Skeletal muscle tissue (tissue), 4 donors: ENCODE results near the gene SMG9. TPM values are rescaled to one million over a fixed set of nuclear protein-coding genes. Genes with fewer than 3 reads are reported as not detected.
A peak's percentile ranks its signal among the peaks of the same experiment; 100 is the strongest.

Experiments used
- H3K27ac ChIP-seq: one replicate; pipeline ENCODE4 v1.7.0; 2013; ENCODE audit warnings: mild to moderate bottlenecking, low read depth, low read length, inconsistent platforms
- H3K27me3 ChIP-seq, 3 donors: one replicate each; pipeline ENCODE4 v1.7.0; 2013; ENCODE audit warnings: low read length in 3 of 3; ENCODE audit not compliant: control insufficient read depth in 3 of 3, insufficient read depth in 3 of 3
- H3K36me3 ChIP-seq, 3 donors: one replicate each; pipeline ENCODE4 v1.7.0; 2013; ENCODE audit warnings: low read length in 3 of 3; ENCODE audit not compliant: control insufficient read depth in 3 of 3, insufficient read depth in 3 of 3
- H3K4me1 ChIP-seq, 3 donors: one replicate each; pipeline ENCODE4 v1.7.0; 2013; ENCODE audit warnings: low read length in 3 of 3, mild to moderate bottlenecking in 3 of 3; ENCODE audit not compliant: control insufficient read depth in 3 of 3, insufficient read depth in 3 of 3
- H3K4me3 ChIP-seq, 3 donors: one replicate each; pipeline ENCODE4 v1.7.0; 2013; ENCODE audit warnings: low read length in 3 of 3
- H3K9ac ChIP-seq, 3 donors: one replicate each; pipeline ENCODE4 v1.7.0; 2013; ENCODE audit warnings: low read length in 3 of 3, mild to moderate bottlenecking in 3 of 3, moderate library complexity in 2 of 3, low read depth in 1 of 3
- H3K9me3 ChIP-seq, 3 donors: one replicate each; pipeline ENCODE4 v1.7.0; 2013; ENCODE audit warnings: low read length in 3 of 3; ENCODE audit not compliant: control insufficient read depth in 3 of 3
- total RNA-seq: library from RNA; depleted of rRNA; stranded (reverse); fragments of >200 nt; gene quantifications from one replicate; pipeline ENCODE4 v1.2.3, GENCODE V29; 2014
- donor health status: Osteomylitis.

The SMG9 gene
- total RNA-seq, 1 donor from 2014 or later: 6.3 TPM

DNA sequence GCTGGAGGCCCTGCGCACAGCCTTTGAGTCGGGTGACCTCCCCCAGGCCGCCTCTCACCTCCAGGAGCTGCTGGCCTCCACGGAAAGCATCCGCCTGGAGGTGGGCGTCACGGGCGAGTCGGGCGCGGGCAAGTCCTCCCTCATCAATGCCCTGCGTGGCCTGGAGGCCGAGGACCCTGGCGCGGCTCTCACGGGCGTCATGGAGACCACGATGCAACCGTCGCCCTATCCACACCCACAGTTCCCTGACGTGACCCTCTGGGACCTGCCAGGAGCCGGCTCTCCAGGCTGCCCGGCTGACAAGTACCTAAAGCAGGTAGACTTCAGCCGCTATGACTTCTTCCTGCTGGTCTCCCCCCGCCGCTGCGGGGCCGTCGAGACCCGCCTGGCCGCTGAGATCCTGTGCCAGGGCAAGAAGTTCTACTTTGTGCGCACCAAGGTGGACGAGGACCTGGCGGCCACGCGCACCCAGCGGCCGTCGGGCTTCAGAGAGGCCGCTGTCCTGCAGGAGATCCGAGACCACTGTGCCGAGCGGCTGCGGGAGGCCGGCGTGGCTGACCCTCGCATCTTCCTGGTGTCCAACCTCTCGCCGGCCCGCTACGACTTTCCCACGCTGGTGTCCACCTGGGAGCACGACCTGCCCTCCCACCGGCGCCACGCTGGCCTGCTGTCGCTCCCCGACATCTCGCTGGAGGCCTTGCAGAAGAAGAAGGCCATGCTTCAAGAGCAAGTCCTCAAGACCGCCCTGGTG, 36.0 kb downstream of the SMG9 start:
- Histone ChIP-seq H3K9ac (no peak overlapping the region), H3K4me1 (no peaks in the 10 kb centered on the region), H3K36me3 (no peaks in the 10 kb centered on the region), H3K27me3 (peaks cover 3 to 10% (median 8%) of the 10 kb centered on the region in 3 donors), H3K9me3 (no peaks in the 10 kb centered on the region), H3K27ac (no peak overlapping the region), H3K4me3 (no peak overlapping the region)

DNA sequence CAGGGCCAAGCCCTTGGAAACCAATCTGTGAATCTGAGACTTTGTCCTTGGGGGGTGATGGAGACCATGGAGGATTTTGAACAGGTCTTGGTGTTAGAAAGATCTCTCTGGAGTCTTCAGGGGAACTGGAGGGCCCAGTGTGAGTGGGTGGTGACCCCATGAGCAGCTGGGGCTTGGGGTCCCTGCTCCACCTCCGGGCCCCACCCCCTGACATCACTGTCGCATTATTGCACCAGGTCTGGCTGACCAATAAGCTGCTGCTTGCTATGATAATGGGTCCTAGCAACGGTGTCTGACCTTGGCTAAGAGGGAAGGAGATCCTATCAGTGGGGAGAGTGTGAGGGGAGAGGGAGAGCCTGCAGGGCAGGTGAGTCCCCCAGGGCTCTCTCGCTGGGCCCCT, 39.0 kb downstream of the SMG9 start, which contains the start of gene IRGC:
IRGC (plus strand) TSS at position 301 of the 400 bp plus-strand sequence. CDS start 2,483 bp downstream, outside the sequence.
- Histone ChIP-seq H3K27ac (no peak within 1 kb of the TSS), H3K9me3 (no peaks in the 10 kb centered on the region), H3K27me3 (peaks cover 0 to 8% (median 5%) of the 10 kb centered on the region in 3 donors), H3K36me3 (no peaks in the 10 kb centered on the region), H3K4me1 (no peaks in the 10 kb centered on the region), H3K4me3 (no peak within 1 kb of the TSS), H3K9ac (no peak within 1 kb of the TSS)

DNA sequence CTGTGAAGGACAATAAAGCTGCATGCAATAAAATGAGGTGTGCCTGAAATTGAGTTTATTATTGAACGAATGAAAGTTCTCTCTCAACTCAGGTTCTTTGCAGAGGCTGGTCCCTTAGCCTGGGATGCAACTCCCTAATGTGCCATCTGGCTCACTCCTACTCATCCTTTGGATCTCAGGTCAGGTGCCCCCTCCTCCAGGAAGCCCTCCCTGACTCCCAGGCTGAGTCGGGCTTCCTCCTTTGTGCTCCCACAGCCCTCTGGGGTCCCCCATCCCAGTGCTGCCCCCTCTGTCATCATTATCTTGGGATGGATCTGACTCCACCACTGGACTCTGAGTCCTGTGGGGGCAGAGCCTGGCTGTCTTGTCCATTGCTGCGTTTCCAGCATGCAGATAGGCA, 41.6 kb downstream of the SMG9 start:
- Histone ChIP-seq H3K27ac (no peak overlapping the region), H3K27me3 (peaks cover 0 to 9% (median 0%) of the 10 kb centered on the region in 3 donors), H3K36me3 (no peaks in the 10 kb centered on the region), H3K9me3 (peaks cover 0 to 5% (median 2%) of the 10 kb centered on the region in 3 donors), H3K9ac (no peak overlapping the region), H3K4me1 (no peaks in the 10 kb centered on the region), H3K4me3 (no peak overlapping the region)

DNA sequence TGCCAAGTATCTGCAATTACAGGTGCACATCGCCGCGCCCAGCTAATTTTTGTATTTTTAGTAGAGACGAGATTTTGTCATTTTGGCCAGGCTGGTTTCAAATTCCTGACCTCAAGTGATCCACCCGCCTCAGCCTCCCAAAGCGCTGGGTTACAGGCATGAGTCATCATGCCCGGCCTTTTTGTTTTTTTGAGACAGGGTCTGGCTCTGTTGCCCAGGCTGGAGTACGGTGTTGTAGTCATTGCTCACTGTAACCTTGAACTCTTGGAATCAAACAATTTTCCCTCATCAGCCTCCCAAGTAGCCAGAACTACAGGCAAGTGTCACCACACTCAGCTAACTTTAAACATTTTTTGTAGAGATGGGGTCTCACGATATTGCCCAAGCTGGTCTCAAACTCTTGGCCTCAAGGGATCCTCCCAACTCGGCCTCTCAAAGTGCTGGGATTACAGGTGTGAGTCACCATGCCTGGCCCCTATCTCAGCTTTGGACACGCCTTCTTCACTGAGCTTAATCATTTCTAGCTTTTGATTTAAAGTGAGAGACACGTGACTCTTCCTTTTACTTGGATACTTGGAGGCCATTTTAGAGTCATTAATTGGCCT, 42.9 kb downstream of the SMG9 start:
- Histone ChIP-seq H3K9ac (no peak overlapping the region), H3K4me1 (no peaks in the 10 kb centered on the region), H3K9me3 (peaks cover 0 to 5% (median 2%) of the 10 kb centered on the region in 3 donors), H3K4me3 (no peak overlapping the region), H3K27me3 (peaks cover 0 to 7% (median 0%) of the 10 kb centered on the region in 3 donors), H3K36me3 (no peaks in the 10 kb centered on the region), H3K27ac (no peak overlapping the region)

DNA sequence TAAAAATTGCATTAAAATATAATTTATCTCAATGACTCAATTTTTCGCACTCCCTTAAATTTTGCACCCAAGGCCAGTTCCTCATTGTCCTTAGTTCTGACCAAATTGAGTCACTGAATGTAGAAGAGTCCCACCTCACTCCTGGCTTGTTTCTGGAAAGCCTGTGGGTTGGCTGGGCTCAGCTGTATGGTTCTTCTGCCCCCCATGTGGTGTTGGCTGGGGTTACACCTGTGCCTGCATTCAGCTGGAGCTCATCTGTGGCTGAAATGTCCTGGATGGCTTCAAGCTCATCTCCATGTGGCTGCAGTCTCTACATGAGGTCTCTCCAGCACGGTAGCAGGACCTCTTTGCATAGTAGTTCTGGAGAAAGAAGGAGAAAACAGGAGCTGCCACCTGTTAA, 46.0 kb downstream of the SMG9 start:
- Histone ChIP-seq H3K9me3 (peaks cover 0 to 5% (median 2%) of the 10 kb centered on the region in 3 donors), H3K27ac (no peak overlapping the region), H3K4me3 (no peak overlapping the region), H3K36me3 (no peaks in the 10 kb centered on the region), H3K4me1 (no peaks in the 10 kb centered on the region), H3K27me3 (peaks cover 0 to 4% (median 0%) of the 10 kb centered on the region in 3 donors), H3K9ac (no peak overlapping the region)

DNA sequence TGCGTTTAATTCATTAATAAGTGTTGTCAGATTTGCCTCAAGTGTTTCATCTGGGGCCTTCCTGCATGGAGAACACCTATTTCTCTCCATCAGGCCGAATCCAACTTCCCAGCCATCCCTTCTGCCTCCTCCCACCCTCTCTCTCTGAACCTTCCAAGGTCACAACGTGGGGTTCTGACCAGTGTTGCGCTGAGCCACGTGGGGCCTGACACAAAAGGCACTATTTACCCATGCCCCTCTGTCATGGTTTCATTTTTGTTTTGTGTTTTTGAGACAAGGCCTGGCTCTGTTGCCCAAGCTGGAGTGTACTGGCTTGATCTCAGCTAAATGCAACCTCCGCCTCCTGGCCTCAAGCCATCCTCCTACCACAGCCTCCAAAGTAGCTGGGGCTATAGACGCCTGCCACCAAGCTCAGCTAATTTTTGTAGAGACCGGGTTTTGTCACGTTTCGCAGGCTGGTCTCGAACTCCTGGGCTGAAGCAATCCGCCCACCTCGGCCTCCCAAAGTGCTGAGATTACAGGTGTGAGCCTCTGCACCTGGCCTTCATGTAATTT, 47.5 kb downstream of the SMG9 start:
- Histone ChIP-seq H3K9me3 (peaks cover 0 to 5% (median 2%) of the 10 kb centered on the region in 3 donors), H3K4me3 (no peak overlapping the region), H3K27ac (no peak overlapping the region), H3K4me1 (no peaks in the 10 kb centered on the region), H3K27me3 (peaks cover 0 to 4% (median 0%) of the 10 kb centered on the region in 3 donors), H3K9ac (no peak overlapping the region), H3K36me3 (no peaks in the 10 kb centered on the region)

DNA sequence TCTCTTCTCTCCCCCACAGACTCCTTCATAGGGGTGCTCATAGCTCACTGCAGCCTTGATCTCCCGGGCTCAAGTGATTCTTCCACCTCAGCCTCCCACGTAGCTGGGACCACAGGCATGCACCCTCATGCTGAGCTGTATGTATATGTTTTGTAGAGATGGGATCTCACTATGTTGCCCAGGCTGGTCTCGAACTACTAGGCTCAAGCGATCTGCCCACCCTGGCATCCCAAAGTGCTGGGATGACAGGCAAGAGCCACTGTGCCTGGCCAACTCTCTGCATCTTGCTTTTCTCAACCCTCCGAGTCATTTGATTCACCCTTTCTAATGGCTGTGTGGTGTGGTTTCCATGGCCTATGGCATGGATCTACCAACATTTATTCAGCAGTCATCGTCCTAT, 49.0 kb downstream of the SMG9 start:
- peaks cover 0 to 4% (median 2%) of the 10 kb centered on the region in 3 donors for H3K27me3 ChIP-seq
- no peak overlapping the region for H3K4me3 ChIP-seq
- peaks cover 0 to 5% (median 2%) of the 10 kb centered on the region in 3 donors for H3K9me3 ChIP-seq
- H3K4me1 ChIP-seq: peaks cover 0 to 2% (median under 1%) of the 10 kb centered on the region in 3 donors
- no peaks in the 10 kb centered on the region for H3K36me3 ChIP-seq
- no peak overlapping the region for H3K27ac ChIP-seq
- no peak overlapping the region for H3K9ac ChIP-seq

DNA sequence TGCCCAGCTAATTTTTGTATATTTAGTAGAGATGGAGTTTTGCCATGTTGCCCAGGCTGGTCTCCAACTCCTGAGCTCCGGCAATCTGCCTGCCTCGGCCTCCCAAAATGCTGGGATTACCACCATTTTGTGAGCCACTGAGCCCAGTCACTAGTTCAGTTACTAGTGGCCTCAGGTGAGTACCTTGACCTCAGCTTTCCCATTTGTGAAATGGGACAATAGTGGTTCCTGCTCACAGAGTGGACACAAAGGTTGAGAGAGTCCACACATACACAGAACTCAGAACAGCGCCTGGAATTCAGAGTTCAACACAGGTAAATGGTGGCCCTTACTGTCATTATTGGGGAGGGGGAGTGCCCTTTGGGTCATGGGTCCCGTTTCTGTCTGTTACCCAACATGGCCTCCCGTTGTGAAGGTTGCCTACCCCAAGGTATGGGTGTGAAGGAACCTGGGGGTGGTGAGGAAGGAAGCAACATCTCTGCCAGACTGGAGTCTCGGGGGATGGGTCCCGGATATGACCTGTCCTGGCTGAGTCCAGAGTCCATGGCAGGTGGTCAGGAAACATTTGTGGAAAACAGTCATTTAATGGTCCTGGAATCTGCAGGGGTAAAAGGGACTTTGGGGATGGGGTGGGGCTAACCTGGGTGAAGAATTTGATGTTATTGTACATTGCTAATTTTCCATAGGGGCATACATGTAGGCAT, 50.6 kb downstream of the SMG9 start:
- Histone ChIP-seq H3K4me1 (peaks cover 7 to 8% (median 8%) of the 10 kb centered on the region in 3 donors), H3K9me3 (peaks cover 0 to 5% (median 2%) of the 10 kb centered on the region in 3 donors), H3K9ac (no peak overlapping the region), H3K36me3 (no peaks in the 10 kb centered on the region), H3K4me3 (no peak overlapping the region), H3K27ac (no peak overlapping the region), H3K27me3 (peaks cover 4 to 10% (median 9%) of the 10 kb centered on the region in 3 donors)

DNA sequence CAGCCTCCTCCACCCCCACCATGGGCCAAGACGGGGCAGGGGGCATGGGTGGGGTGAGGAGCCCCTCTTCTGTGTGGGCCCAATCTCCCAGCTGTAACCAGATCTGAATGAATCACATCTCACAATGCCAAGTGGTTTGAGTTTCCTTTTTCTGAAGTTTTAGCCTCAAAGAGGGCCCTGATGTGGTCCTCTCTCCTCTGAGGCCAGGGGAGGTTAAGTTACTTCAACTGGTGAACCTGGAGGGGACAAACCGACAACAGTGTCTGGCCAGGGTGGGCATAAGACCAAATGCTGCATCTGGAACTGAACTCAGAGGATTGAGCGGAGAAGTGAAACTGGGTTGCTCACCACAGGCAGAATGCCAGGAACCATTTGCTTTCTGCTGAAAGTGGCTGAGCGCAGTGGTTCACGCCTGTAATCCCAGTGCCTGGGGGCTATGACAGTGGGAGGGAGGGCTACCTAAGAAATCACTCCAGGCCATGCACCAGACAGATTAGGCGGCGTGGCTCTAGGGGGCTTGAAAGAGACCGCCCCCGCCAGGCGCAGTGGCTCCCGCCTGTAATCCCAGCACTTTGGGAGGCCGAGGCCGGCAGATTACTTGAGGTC, 54.3 kb downstream of the SMG9 start:
- H3K9me3 ChIP-seq: peaks cover 0 to 3% (median 2%) of the 10 kb centered on the region in 3 donors
- peak overlapping the region in 2 of 3 donors; percentile 13 to 49 for H3K4me3 ChIP-seq
- peak overlapping the region; percentile 80 for H3K27ac ChIP-seq
- H3K27me3 ChIP-seq: peaks cover 9 to 18% (median 12%) of the 10 kb centered on the region in 3 donors
- peak overlapping the region in 1 of 3 donors; percentile 30 for H3K9ac ChIP-seq
- no peaks in the 10 kb centered on the region for H3K36me3 ChIP-seq
- H3K4me1 ChIP-seq: peaks cover 7 to 8% (median 8%) of the 10 kb centered on the region in 3 donors
